DND-41 (cell line): ENCODE measurements around the gene KCNT2.
"Not testable (repeated sequence)": the region's sequence is repeated elsewhere in the genome, so short reads cannot be mapped to it uniquely, and the experiment has no call there.

Source experiments
- ATAC-seq: fragments of 200-7000 bp; cut with Tn5 transposase; 3 replicates; pipeline ENCODE4 v1.9.1; 2021; ENCODE audit warnings: low read depth; ENCODE audit not compliant: insufficient read depth
- DNase-seq: peaks from one replicate; pipeline ENCODE4 v3.0.0-alpha.2; 2020
- H2AFZ ChIP-seq: 2 replicates; pipeline ENCODE4 v1.6.0; 2012; ENCODE audit warnings: low read depth, low read length
- H3K27ac ChIP-seq: 2 replicates; pipeline ENCODE4 v1.5.1; 2012; ENCODE audit warnings: low read length, inconsistent platforms
- H3K27me3 ChIP-seq: fragments of 200-600 bp; sonication (generic); 2 replicates; pipeline ENCODE4 v1.6.0; 2012; ENCODE audit warnings: low read length, mild to moderate bottlenecking, inconsistent platforms; ENCODE audit not compliant: insufficient read depth, poor library complexity
- H3K36me3 ChIP-seq: 2 replicates; pipeline ENCODE4 v1.5.1; 2012; ENCODE audit warnings: low read length, inconsistent platforms; ENCODE audit not compliant: insufficient read depth
- H3K4me1 ChIP-seq: 2 replicates; pipeline ENCODE4 v1.5.1; 2012; ENCODE audit warnings: mild to moderate bottlenecking, low read length; ENCODE audit not compliant: insufficient read depth
- H3K4me2 ChIP-seq: 2 replicates; pipeline ENCODE4 v1.6.0; 2012; ENCODE audit warnings: mild to moderate bottlenecking, moderate library complexity, low read length, inconsistent platforms; ENCODE audit not compliant: insufficient read depth
- H3K4me3 ChIP-seq, 2 experiments: fragments of 200-600 bp in 1 of 2; shearing (Covaris generic) in 1 of 2; 2 replicates each; pipeline ENCODE4 v1.5.1; 2012 to 2016; ENCODE audit warnings: inconsistent platforms in 2 of 2, low read length in 2 of 2, mild to moderate bottlenecking in 2 of 2, low read depth in 1 of 2, moderate library complexity in 1 of 2
- H3K79me2 ChIP-seq: 2 replicates; pipeline ENCODE4 v1.6.0; 2012; ENCODE audit warnings: low read length, inconsistent platforms; ENCODE audit not compliant: insufficient read depth
- H3K9ac ChIP-seq: 2 replicates; pipeline ENCODE4 v1.6.0; 2012; ENCODE audit warnings: low read depth, mild to moderate bottlenecking, inconsistent platforms, low read length, moderate library complexity
- H3K9me3 ChIP-seq: 2 replicates; pipeline ENCODE4 v1.5.1; 2012; ENCODE audit warnings: low read length, moderate library complexity, mild to moderate bottlenecking, inconsistent platforms; ENCODE audit not compliant: insufficient read depth, severe bottlenecking
- H4K20me1 ChIP-seq: 2 replicates; pipeline ENCODE4 v1.6.0; 2012; ENCODE audit warnings: low read length; ENCODE audit not compliant: insufficient read depth
- CTCF ChIP-seq: IDR thresholded peaks from 2 replicates; pipeline ENCODE4 v1.5.1; 2012; ENCODE audit warnings: borderline replicate concordance, low read length, moderate library complexity, mild to moderate bottlenecking; ENCODE audit not compliant: poor library complexity, severe bottlenecking; ENCODE audit errors: extremely low read depth
- EZH2 ChIP-seq: IDR thresholded peaks from 3 replicates; pipeline ENCODE4 v1.6.1; 2012; ENCODE audit warnings: borderline replicate concordance, low read depth, mild to moderate bottlenecking, moderate library complexity, low read length, inconsistent platforms; ENCODE audit not compliant: severe bottlenecking

The KCNT2 gene

DNA sequence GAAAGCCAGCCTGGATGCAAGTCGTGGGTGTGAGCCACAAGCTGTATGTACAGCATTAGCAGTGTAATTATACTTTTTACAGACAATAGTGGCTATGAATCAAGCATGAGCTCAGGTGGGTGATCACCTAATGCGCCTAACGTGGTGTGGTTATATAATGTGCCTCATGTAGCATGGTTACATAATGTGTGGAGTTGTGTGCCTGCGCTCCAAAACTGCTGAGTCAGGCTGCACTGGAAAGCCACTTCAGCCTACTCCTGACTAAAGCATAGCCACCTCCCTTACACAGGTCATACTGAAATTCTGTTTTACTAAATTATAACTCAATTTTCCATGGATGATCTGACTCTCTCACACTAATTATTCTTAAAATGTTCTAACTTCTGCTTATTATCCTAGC is 69.8 kb downstream of the KCNT2 start:
- TF ChIP-seq EZH2 (no peak), CTCF (no peak)
- Histone ChIP-seq H3K4me3 (no peak overlapping the region), H3K9me3 (peaks cover 42% of the 10 kb centered on the region), H3K27ac (no peak overlapping the region), H4K20me1 (no peaks in the 10 kb centered on the region), H3K4me2 (no peak overlapping the region), H3K4me1 (no peaks in the 10 kb centered on the region), H3K27me3 (no peaks in the 10 kb centered on the region), H3K9ac (no peak overlapping the region), H3K36me3 (no peaks in the 10 kb centered on the region), H3K79me2 (no peaks in the 10 kb centered on the region), H2AFZ (no peak overlapping the region)
- DNase-seq = peak; percentile 42
- ATAC-seq = no peak

DNA sequence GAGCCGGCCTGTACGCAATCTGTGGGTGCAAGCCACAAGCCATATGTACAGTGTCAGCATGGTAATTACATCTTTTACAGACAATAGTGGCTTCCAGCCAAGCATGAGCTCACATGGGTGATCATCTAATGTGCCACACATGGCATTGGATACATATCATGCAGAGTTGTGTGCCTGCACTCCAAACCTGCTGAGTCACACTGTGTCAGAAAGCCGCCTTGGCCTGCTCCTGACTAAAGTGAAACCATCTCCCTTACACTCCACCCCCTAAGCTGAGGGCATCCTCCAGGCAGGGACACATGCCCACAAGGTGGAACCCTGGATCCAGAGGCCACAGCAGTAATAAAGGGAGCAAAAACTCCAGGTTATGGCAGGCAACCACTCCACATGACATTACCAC is 72.5 kb downstream of the KCNT2 start:
- ATAC-seq (peak; percentile 67), DNase-seq (peak; percentile 68)
- Histone ChIP-seq H2AFZ (no peak overlapping the region), H3K4me3 (no peak overlapping the region), H3K9me3 (peaks cover 42% of the 10 kb centered on the region), H3K27ac (no peak overlapping the region), H3K27me3 (no peaks in the 10 kb centered on the region), H4K20me1 (no peaks in the 10 kb centered on the region), H3K9ac (no peak overlapping the region), H3K79me2 (no peaks in the 10 kb centered on the region), H3K4me2 (no peak overlapping the region), H3K36me3 (no peaks in the 10 kb centered on the region), H3K4me1 (no peaks in the 10 kb centered on the region)
- TF ChIP-seq EZH2 (no peak), CTCF (no peak)

GRCh38 chr1:196531737-196532524 is 76.3 kb downstream of the KCNT2 start:
- ATAC-seq = no peak
- Histone ChIP-seq H3K9me3 (peaks cover 25% of the 10 kb centered on the region), H4K20me1 (no peaks in the 10 kb centered on the region), H3K79me2 (no peaks in the 10 kb centered on the region), H2AFZ (no peak overlapping the region), H3K9ac (no peak overlapping the region), H3K27ac (no peak overlapping the region), H3K27me3 (no peaks in the 10 kb centered on the region), H3K4me2 (no peak overlapping the region), H3K4me1 (no peaks in the 10 kb centered on the region), H3K4me3 (no peak overlapping the region), H3K36me3 (no peaks in the 10 kb centered on the region)
- DNase-seq = no peak
- no peak for TF ChIP-seq EZH2

GRCh38 chr1:196527919-196528318 is 80.3 kb downstream of the KCNT2 start:
- TF ChIP-seq EZH2 = no peak
- TF ChIP-seq CTCF = no peak
- Histone ChIP-seq H3K79me2 (no peaks in the 10 kb centered on the region), H3K36me3 (no peaks in the 10 kb centered on the region), H3K27ac (no peak overlapping the region), H3K4me2 (no peak overlapping the region), H3K4me1 (peaks cover 3% of the 10 kb centered on the region; the same call in 1 of the 2 replicates), H3K27me3 (no peaks in the 10 kb centered on the region), H2AFZ (no peak overlapping the region), H4K20me1 (no peaks in the 10 kb centered on the region), H3K9me3 (no peaks in the 10 kb centered on the region), H3K4me3 (no peak overlapping the region), H3K9ac (no peak overlapping the region)
- no peak for DNase-seq
- no peak for ATAC-seq

DNA sequence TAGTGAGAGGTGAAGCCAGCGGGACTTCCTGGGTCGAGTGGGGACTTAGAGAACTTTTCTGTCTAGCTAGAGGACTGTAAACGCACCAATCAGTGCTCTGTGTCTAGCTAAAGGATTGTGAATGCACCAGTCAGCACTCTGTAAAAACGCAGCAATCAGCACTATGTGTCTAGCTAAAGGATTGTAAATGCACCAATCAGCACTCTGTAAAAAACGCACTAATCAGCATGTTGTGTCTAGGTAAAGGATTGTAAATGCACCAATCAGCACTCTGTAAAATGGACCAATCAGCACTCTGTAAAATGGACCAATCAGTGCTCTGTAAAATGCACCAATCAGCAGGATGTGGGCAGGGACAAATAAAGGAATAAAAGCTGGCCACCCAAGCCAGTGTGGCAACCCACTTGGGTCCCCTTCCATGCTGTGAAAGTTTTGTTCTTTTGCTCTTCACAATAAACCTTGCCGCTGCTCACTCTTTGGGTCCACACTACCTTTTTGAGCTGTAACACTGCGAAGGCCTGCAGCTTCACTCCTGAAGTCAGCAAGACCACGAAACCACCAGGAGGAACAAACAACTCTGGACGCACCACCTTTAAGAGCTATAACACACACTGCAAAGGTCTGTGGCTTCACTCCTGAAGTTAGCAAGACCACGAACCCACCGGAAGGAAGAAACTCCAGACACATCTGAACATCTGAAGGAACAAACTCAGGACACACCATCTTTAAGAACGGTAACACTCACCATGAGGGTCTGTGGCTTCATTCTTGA is 85.5 kb downstream of the KCNT2 start:
- H3K36me3 ChIP-seq, H3K9me3 ChIP-seq, H3K4me1 ChIP-seq, H3K79me2 ChIP-seq, H3K9ac ChIP-seq, H4K20me1 ChIP-seq, H3K27ac ChIP-seq, H3K27me3 ChIP-seq, H2AFZ ChIP-seq, H3K4me2 ChIP-seq, H3K4me3 ChIP-seq: not testable (repeated sequence)
- ATAC-seq (peak; percentile 72), DNase-seq (peak; percentile 55)
